Activated naive CD8-positive, alpha-beta T cell treated with anti-CD3 and anti-CD28 coated beads, Interleukin-2, amount 50 U/mL, for 16 hours (primary cell): ENCODE results near the gene INTS11.
A peak's percentile ranks its signal among the peaks of the same experiment; 100 is the strongest.

ENCODE experiments used
- DNase-seq: peaks from one replicate; pipeline ENCODE4 v3.0.0-alpha.2; 2020; ENCODE audit warnings: low read depth, low spot score

INTS11 gene

GRCh38 chr1:1299686-1300351 is 24.6 kb downstream of the INTS11 start:
- no peak for DNase-seq

- no peak for DNase-seq
Measured at GRCh38 chr1:1298861-1299685, 25.4 kb downstream of the INTS11 start.

- DNase-seq: no peak
Measured at GRCh38 chr1:1297802-1298424, 26.5 kb downstream of the INTS11 start.

- no peak for DNase-seq
Measured at GRCh38 chr1:1296070-1297061, 28.1 kb downstream of the INTS11 start.

GRCh38 chr1:1295154-1295923 is 29.1 kb downstream of the INTS11 start:
- DNase-seq: no peak

- no peak for DNase-seq
Measured at GRCh38 chr1:1294250-1294890, 30.1 kb downstream of the INTS11 start.

- DNase-seq: no peak
Measured at GRCh38 chr1:1293263-1294249, 30.9 kb downstream of the INTS11 start.

- DNase-seq: no peak
Measured at GRCh38 chr1:1292851-1293250, 31.6 kb downstream of the INTS11 start.

GRCh38 chr1:1292442-1292779 is 32.0 kb downstream of the INTS11 start:
- DNase-seq: no peak

- peak; percentile 43 for DNase-seq
Measured at GRCh38 chr1:1291548-1292441, 32.7 kb downstream of the INTS11 start.

GRCh38 chr1:1291023-1291528 is 33.4 kb downstream of the INTS11 start:
- DNase-seq: no peak

GRCh38 chr1:1290238-1290731 is 34.2 kb downstream of the INTS11 start:
- DNase-seq: peak; percentile 25

GRCh38 chr1:1287288-1288110 is 37.0 kb downstream of the INTS11 start:
- DNase-seq: no peak

GRCh38 chr1:1286313-1287261 is 37.9 kb downstream of the INTS11 start:
- DNase-seq: no peak

- no peak for DNase-seq
Measured at GRCh38 chr1:1285611-1286311, 38.7 kb downstream of the INTS11 start.
